Measurements from ENCODE around the gene ABCD1. TPM values are rescaled to one million over a fixed set of nuclear protein-coding genes. Genes with fewer than 3 reads are reported as not detected.
A peak's percentile ranks its signal among the peaks of the same experiment; 100 is the strongest.

Gene ABCD1
- total RNA-seq, 1 donor from 2014 or later = 27.2 TPM

- Histone ChIP-seq H3K4me1 (ENCODE audit: insufficient read depth, low read length) (peaks cover 11% of the 10 kb centered on the region), H3K79me2 (ENCODE audit: insufficient read depth, low read length) (peaks cover 5% of the 10 kb centered on the region), H3K4me2 (ENCODE audit: low read length) (no peak overlapping the region), H3K36me3 (ENCODE audit: insufficient read depth, low read length) (no peaks in the 10 kb centered on the region), H3K9ac (ENCODE audit: low read length) (no peak overlapping the region), H2AFZ (ENCODE audit: low read depth, low read length) (no peak overlapping the region), H4K20me1 (ENCODE audit: insufficient read depth, low read length) (peaks cover 10% of the 10 kb centered on the region), H3K4me3 (ENCODE audit: insufficient read depth, low read depth, low read length) (no peak overlapping the region), H3K27ac (ENCODE audit: low read depth, low read length) (no peak overlapping the region), H3K9me3 (ENCODE audit: insufficient read depth, low read depth, low read length) (no peaks in the 10 kb centered on the region), H3K27me3 (ENCODE audit: insufficient read depth, low read length) (no peaks in the 10 kb centered on the region)
- no peak for FAIRE-seq
- H3K27me3 Mint-ChIP-seq (ENCODE audit: low read depth, unreplicated experiment) = no peaks in the 10 kb centered on the region
- peak overlapping the region; percentile 47 for H3K27ac Mint-ChIP-seq (ENCODE audit: unreplicated experiment)
- no peak for DNase-seq (ENCODE audit: low read depth)
- no peaks in the 10 kb centered on the region for H3K36me3 Mint-ChIP-seq (ENCODE audit: low read depth, unreplicated experiment)
- H3K4me1 Mint-ChIP-seq (ENCODE audit: low read depth, unreplicated experiment) = peaks cover 2% of the 10 kb centered on the region
- peak overlapping the region; percentile 34 for H3K4me3 Mint-ChIP-seq (ENCODE audit: unreplicated experiment)
- H3K9me3 Mint-ChIP-seq (ENCODE audit: unreplicated experiment) = no peaks in the 10 kb centered on the region
- no peak for TF ChIP-seq EZH2 (IDR thresholded peaks at IDR 0.05; ENCODE audit: insufficient read depth, low read length)
- no peak for TF ChIP-seq CTCF (IDR thresholded peaks at IDR 0.05; ENCODE audit: insufficient read depth, low read depth, low read length)
Observed at GRCh38 chrX:153685751-153686696, 38.6 kb upstream of the ABCD1 start.

GRCh38 chrX:153686711-153687110 is 37.9 kb upstream of the ABCD1 start:
- FAIRE-seq (no peak), DNase-seq (ENCODE audit: low read depth) (no peak)
- Histone ChIP-seq H3K27ac (ENCODE audit: low read depth, low read length) (no peak overlapping the region), H3K4me3 (ENCODE audit: insufficient read depth, low read depth, low read length) (no peak overlapping the region), H2AFZ (ENCODE audit: low read depth, low read length) (no peak overlapping the region), H3K4me2 (ENCODE audit: low read length) (no peak overlapping the region), H3K79me2 (ENCODE audit: insufficient read depth, low read length) (peaks cover 5% of the 10 kb centered on the region), H3K9ac (ENCODE audit: low read length) (no peak overlapping the region), H3K9me3 (ENCODE audit: insufficient read depth, low read depth, low read length) (no peaks in the 10 kb centered on the region), H3K27me3 (ENCODE audit: insufficient read depth, low read length) (no peaks in the 10 kb centered on the region), H4K20me1 (ENCODE audit: insufficient read depth, low read length) (peaks cover 10% of the 10 kb centered on the region), H3K36me3 (ENCODE audit: insufficient read depth, low read length) (no peaks in the 10 kb centered on the region), H3K4me1 (ENCODE audit: insufficient read depth, low read length) (peaks cover 11% of the 10 kb centered on the region)
- Mint-ChIP-seq H3K4me3 (ENCODE audit: unreplicated experiment) (no peak overlapping the region), H3K36me3 (ENCODE audit: low read depth, unreplicated experiment) (no peaks in the 10 kb centered on the region), H3K27me3 (ENCODE audit: low read depth, unreplicated experiment) (no peaks in the 10 kb centered on the region), H3K9me3 (ENCODE audit: unreplicated experiment) (no peaks in the 10 kb centered on the region), H3K27ac (ENCODE audit: unreplicated experiment) (peak overlapping the region; percentile 47), H3K4me1 (ENCODE audit: low read depth, unreplicated experiment) (peaks cover 2% of the 10 kb centered on the region)
- TF ChIP-seq EZH2 (IDR thresholded peaks at IDR 0.05; ENCODE audit: insufficient read depth, low read length) (no peak), CTCF (IDR thresholded peaks at IDR 0.05; ENCODE audit: insufficient read depth, low read depth, low read length) (no peak)

Measured in astrocyte (in vitro differentiated cells and primary cell).